HG03025 (cell line): Measurements from ENCODE around the gene SLC39A5.
"Not testable (repeated sequence)": the region's sequence is repeated elsewhere in the genome, so short reads cannot be mapped to it uniquely, and the experiment has no call there.

ENCODE experiments used
- ATAC-seq: cut with Tn5 transposase; IDR thresholded peaks from one replicate; pipeline ENCODE4 v1.9.1; 2021; ENCODE audit warnings: mild to moderate bottlenecking, moderate library complexity; ENCODE audit not compliant: unreplicated experiment, low FRiP score

Gene SLC39A5

DNA sequence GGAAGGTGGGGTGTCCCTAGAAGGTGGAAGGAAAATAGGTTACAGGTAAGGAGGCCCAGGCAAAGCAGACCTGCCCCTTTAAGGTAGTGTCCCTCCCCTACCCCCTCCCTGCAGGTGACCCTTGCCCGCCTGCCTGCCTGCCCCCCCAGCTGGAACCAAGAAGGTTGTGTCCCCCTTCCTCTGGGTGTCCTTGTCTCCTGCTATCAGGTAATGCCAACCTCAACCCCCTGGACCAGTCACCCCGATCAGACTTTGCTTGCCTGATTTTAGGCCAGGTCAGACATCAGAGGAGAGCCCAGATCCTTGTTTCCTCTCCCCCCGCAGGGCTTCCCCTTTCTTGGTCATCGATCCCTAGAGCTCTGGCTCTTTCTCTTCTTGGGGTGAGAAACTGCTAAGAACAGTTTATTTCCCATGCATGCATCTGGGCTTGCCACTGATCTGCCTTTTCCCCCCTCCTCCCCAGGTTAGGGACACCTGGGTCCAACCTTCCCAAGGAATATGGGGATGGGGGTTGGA lies at the start of gene SLC39A5:
SLC39A5 (plus strand) TSS at position 136 of the 516 bp plus-strand sequence. CDS start 1,224 bp downstream, outside the sequence.
- no peak for ATAC-seq

- ATAC-seq = no peak
These were observed 42.9 kb upstream of the SLC39A5 start for GRCh38 chr12:56186957-56187356.

GRCh38 chr12:56188131-56188777 lies 41.6 kb upstream of the SLC39A5 start:
- ATAC-seq = no peak

DNA sequence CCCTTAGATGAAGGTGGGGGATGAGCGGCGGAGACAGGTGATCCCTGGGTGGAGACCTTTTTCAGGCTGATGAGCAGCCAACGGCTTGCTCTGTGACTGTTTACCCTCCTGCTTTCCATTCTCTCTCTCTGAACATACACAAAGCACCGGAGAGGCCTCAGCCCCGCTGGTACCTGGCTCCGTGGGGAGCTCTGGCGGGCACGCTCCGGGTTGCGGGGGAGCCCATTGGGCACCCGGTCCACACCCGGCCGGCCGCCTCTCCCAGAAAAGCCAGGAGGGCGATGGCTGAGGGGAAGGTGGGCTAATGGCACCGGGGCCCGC lies 41.1 kb upstream of the SLC39A5 start:
- ATAC-seq = peak; percentile 8

GRCh38 chr12:56189099-56189917 lies 40.5 kb upstream of the SLC39A5 start, which contains the start of gene SMARCC2:
Gene SMARCC2 (minus strand): TSS chr12:56189483. CDS start chr12:56189461, 22 bp downstream.
- peak; percentile 69 for ATAC-seq

GRCh38 chr12:56189918-56190694 lies 39.7 kb upstream of the SLC39A5 start:
- ATAC-seq = peak; percentile 18

GRCh38 chr12:56190695-56191155 lies 39.1 kb upstream of the SLC39A5 start:
- ATAC-seq = no peak

- no peak for ATAC-seq
These were observed 37.3 kb upstream of the SLC39A5 start for GRCh38 chr12:56192582-56192981.

- no peak for ATAC-seq
These were observed 36.7 kb upstream of the SLC39A5 start for GRCh38 chr12:56193025-56193578.

DNA sequence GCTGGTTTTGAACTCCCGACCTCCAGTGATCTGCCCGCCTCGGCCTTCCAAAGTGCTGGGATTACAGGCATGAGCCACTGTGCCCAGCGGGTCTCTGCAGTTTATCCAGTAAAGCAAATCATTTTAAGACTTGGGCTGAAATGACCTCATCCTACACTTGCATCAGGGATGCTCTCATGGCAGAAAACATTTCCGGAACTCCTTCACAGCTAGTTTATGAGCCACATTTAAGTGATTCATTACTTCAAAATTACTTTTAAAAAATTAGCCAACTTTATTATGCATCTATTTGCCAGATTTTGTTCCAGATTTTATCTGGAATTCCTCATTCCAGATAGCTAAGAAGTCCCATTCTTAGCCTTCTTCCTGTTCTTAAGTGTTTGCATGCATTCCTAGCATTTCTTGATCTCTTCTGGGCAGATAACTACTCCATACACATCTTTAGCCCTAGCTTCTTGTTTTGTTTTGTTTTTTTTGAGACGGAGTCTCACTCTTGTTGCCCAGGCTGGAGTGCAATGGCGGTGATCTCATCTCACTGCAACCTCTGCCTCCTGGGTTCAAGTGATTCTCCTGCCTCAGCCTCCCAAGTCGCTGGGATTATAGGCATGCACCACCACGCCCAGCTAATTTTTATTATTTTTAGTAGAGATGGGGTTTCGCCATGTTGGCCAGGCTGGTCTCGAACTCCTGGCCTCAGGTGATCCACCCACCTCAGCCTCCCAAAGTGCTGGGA lies 32.9 kb upstream of the SLC39A5 start:
- not testable (repeated sequence) for ATAC-seq

DNA sequence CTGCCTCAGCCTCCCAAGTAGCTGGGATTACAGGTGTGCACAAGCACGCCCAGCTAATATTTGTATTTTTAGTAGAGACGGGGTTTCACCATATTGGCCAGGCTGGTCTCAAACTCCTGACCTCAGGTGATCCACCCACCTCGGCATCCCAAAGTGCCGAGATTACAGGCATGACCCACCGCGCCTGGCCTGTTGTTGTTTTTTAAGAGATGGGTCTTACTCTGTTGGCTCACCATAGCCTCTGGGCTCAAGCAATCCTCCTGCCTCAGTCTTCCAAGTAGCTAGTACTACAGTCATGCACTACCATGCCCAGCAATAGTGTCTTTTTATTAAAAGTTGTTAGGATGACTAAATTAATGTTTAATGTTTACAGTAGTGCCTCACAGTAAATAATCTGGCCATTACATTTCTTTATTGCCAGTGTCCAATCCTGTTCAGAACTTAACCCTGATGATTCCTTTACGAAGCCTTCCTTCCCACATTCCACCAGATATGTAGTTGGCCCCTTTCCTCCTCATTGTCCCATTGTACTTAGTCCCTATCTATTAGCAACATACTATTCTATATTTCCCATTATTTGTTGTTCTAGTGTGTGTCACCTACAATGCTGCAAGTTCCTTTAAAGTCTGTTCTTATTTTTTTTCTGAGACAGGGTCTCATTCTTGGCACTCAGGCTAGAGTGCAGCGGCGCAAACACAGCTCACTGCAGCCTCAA lies 31.8 kb upstream of the SLC39A5 start:
- ATAC-seq = no peak

DNA sequence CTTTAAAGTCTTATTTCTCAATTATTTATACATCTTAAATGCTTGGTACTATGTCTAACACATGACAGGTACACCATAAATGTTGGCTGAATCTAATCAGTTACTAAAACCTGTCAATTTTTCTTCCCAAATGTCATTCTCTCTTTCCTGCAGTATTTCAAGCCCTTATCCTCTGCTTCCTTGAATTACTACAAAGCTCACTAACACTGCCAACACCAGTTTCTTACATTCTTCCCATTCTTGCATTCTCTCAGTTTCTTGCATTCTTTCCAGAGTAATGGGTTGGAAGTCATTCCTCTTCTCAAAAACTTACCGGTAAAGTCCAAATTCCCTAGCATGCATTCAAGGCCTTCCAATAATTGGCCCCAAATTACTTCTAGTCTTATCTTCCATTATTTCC lies 31.0 kb upstream of the SLC39A5 start:
- no peak for ATAC-seq

DNA sequence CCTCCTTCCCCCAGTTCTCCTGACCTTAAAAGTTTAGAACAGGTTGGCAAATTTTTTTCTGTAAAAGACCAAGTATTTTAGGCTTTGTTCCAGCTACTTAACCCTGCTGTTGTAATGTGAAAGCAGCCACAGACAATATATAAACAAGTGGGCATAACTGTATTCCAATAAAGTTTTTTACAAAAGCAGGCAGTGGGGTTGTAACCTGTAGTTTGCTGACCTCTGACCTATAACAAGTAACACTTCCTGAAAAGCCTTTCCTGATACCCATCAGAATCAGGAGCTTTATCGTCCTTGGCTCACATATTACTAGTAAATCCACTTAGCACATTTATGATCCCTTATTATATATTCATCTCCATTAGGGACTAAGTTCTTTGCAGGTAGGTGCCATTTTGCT lies 27.5 kb upstream of the SLC39A5 start:
- ATAC-seq = no peak

DNA sequence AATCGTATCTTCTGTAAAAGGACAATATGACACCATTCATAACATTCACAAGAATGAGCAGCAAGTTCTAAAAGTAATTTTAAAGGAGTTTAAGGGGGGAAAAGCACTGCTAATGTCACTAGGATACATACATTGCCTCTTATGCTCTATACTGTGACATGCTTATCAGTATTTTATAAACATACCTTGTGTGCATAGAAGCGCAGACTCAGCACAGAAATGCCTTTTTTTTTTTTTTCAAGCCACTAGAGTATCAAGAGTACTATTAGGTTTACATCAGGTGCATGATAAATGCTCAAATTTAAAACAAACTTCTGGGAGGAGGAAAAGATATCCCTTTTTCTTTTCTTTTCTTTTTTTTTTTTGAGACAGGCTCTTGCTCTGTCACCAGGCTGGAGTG lies 27.0 kb upstream of the SLC39A5 start:
- no peak for ATAC-seq

DNA sequence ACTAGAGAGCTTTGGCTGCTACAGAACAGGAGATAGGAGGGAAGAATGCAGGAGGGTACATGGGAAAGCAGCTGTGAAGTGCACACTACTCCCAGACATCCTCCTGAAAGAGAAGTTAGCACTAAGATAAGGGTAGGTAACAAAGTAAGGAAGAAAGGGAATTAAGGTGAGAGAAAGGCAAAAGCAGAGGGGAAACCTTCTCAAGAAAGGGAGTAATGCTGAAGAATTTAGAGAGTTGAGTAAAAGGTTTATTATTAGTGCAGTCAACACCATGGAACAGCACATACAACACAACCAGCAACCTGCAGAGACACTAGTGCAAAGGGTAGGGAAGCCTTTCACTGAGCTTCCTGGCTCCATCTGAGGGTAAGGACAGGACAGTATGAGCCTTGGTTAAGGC lies 25.6 kb upstream of the SLC39A5 start:
- ATAC-seq = no peak

- ATAC-seq = no peak
These were observed 24.4 kb upstream of the SLC39A5 start for GRCh38 chr12:56205445-56205844.

GRCh38 chr12:56206452-56207166 lies 23.2 kb upstream of the SLC39A5 start:
- no peak for ATAC-seq

- ATAC-seq = no peak
These were observed 21.8 kb upstream of the SLC39A5 start for GRCh38 chr12:56208006-56208405.

DNA sequence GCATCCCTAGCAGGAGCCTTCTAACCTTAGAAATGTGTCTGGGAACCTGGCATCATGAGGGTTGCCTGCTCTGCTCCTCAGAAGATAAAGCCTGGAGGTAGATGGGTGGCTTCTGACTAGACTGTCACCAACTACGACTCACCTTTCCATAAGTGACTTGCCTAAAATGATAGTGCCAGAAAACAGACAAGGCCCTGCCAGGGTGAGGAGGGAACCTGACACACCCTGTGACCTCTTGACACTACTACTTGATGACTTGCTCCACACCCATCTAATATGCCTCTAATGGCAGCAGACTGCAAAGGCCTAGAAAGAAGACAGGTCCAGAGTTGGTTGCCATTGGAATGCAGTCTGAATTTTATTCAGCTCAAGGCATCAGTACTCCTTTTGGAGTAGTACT lies 17.5 kb upstream of the SLC39A5 start:
- ATAC-seq = no peak
